Activated T-helper 1 cell treated with anti-CD3 and anti-CD28 coated beads, Interleukin-12 subunit alpha, Interleukin-12 subunit beta, Interleukin-2, Interleukin-4 antibody, amounts not matched to agents 30 ng/mL and 10 ng/mL and 1 ng/mL, durations not matched to agents 14 hours and 24 hours and 36 hours (primary cell): ENCODE measurements around the gene DSCAML1. TPM values are rescaled to one million over a fixed set of nuclear protein-coding genes. Genes with fewer than 3 reads are reported as not detected.

Source experiments
- DNase-seq: peaks from one replicate; pipeline ENCODE4 v3.0.0; 2021; ENCODE audit warnings: low spot score
- H3K27ac Mint-ChIP-seq: one replicate; pipeline ENCODE4 v1.8.0; 2021; ENCODE audit warnings: mild to moderate bottlenecking, mixed read lengths
- H3K27me3 Mint-ChIP-seq: one replicate; pipeline ENCODE4 v1.8.0; 2022; ENCODE audit warnings: mild to moderate bottlenecking, moderate library complexity, mixed read lengths; ENCODE audit not compliant: insufficient read depth
- H3K36me3 Mint-ChIP-seq: one replicate; pipeline ENCODE4 v1.8.0; 2021; ENCODE audit warnings: low read depth, mixed read lengths
- H3K4me1 Mint-ChIP-seq: one replicate; pipeline ENCODE4 v1.8.0; 2021; ENCODE audit warnings: low read depth, mixed read lengths
- H3K4me3 Mint-ChIP-seq: one replicate; pipeline ENCODE4 v1.8.0; 2021; ENCODE audit warnings: mild to moderate bottlenecking, moderate library complexity, mixed read lengths
- H3K9me3 Mint-ChIP-seq: one replicate; pipeline ENCODE4 v1.8.0; 2021; ENCODE audit warnings: mixed read lengths
- intact Hi-C: fragments of 100-400 bp; cut with micrococcal nuclease; formaldehyde crosslinking; loops from one replicate; pipeline ENCODE4 v1.15.1; 2024
- total RNA-seq: library from RNA; stranded (reverse); gene quantifications from 2 replicates; pipeline ENCODE4 v1.2.3, GENCODE V29; 2022

Gene DSCAML1
- total RNA-seq, 1 donor from 2014 or later: not detected

- H3K27me3 Mint-ChIP-seq: peaks cover 4% of the 10 kb centered on the region
- intact Hi-C loops: no loop called here
These were observed 294.8 kb downstream of the DSCAML1 start for GRCh38 chr11:117502015-117502778.

DNA sequence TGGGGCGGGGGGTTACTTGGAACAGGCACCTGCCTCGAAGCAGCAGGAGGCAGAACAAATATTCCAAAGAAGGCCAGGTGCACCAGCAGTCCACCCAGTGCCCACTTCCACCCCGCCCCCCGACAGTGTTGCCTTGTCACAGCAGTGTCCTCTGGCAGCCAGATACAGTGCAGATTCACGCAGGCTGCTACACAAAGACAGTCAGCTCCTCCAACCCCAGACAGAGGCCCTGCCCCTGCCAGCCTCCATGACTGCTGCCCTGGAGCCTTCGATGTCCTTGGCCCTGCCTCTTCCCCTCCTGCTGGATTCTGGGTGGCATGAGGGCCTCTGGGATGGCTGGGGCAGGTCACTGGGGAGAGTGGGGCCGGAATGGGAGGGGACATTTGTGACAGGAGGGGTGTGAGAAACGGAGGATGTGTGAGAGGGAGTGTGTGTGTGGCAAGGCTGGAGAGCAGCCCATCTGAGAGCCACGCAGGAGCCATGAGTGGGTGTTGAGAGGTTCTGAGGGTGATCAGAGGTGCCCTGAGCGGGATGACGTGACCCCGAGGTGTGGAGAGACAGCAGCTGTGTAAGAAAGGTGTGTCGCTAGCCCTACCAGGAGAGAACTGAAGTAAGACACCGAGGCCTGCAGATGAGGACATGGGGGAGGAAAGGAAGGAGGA, 295.6 kb downstream of the DSCAML1 start:
- H3K4me1 Mint-ChIP-seq: no peaks in the 10 kb centered on the region
- no peak for DNase-seq
- H3K27me3 Mint-ChIP-seq: peaks cover 4% of the 10 kb centered on the region
- H3K4me3 Mint-ChIP-seq: no peak overlapping the region
- intact Hi-C loops: no loop called here
- H3K9me3 Mint-ChIP-seq: no peaks in the 10 kb centered on the region
- no peaks in the 10 kb centered on the region for H3K36me3 Mint-ChIP-seq
- no peak overlapping the region for H3K27ac Mint-ChIP-seq

More at GRCh38 chr11:117502015-117502778, 294.8 kb downstream of the DSCAML1 start:
- no peak overlapping the region for H3K4me3 Mint-ChIP-seq
- no peak for DNase-seq
- no peaks in the 10 kb centered on the region for H3K9me3 Mint-ChIP-seq
- no peak overlapping the region for H3K27ac Mint-ChIP-seq
- no peaks in the 10 kb centered on the region for H3K36me3 Mint-ChIP-seq
- no peaks in the 10 kb centered on the region for H3K4me1 Mint-ChIP-seq

DNA sequence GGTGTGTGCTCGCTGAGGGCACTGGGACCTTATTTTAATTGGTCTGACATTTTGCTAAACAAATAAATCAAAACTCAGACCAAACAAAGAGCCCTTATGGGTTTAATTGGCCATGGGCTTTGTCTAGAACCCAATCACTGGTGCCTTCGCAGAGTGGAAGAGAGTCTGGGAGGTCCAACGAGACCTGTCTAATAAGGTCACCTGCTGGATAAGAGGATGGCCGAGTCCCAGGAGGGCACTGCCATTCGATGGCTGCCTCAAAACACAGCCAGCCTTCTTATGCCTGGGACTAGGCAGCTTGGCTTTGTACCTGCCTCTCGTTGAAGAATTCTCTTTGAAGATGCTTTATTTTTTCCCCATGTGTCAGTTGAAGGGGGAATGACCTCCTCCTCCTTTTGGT, 298.2 kb downstream of the DSCAML1 start:
- H3K9me3 Mint-ChIP-seq: no peaks in the 10 kb centered on the region
- H3K27ac Mint-ChIP-seq: no peak overlapping the region
- no peak overlapping the region for H3K4me3 Mint-ChIP-seq
- no peak for DNase-seq
- H3K4me1 Mint-ChIP-seq: no peaks in the 10 kb centered on the region
- H3K36me3 Mint-ChIP-seq: no peaks in the 10 kb centered on the region
- intact Hi-C loops: no loop called here
- H3K27me3 Mint-ChIP-seq: peaks cover 4% of the 10 kb centered on the region

- Mint-ChIP-seq H3K27ac (no peak overlapping the region), H3K4me3 (no peak overlapping the region), H3K9me3 (no peaks in the 10 kb centered on the region), H3K4me1 (no peaks in the 10 kb centered on the region), H3K27me3 (peaks cover 6% of the 10 kb centered on the region), H3K36me3 (no peaks in the 10 kb centered on the region)
- no peak for DNase-seq
- intact Hi-C loops: no loop called here
These were observed 299.6 kb downstream of the DSCAML1 start for GRCh38 chr11:117497206-117497951.

GRCh38 chr11:117495357-117495756, 301.7 kb downstream of the DSCAML1 start:
- intact Hi-C loops: no loop called here
- Mint-ChIP-seq H3K9me3 (no peaks in the 10 kb centered on the region), H3K4me3 (no peak overlapping the region), H3K36me3 (no peaks in the 10 kb centered on the region), H3K4me1 (no peaks in the 10 kb centered on the region), H3K27me3 (peaks cover 8% of the 10 kb centered on the region), H3K27ac (no peak overlapping the region)
- no peak for DNase-seq

GRCh38 chr11:117492578-117493251, 304.3 kb downstream of the DSCAML1 start:
- no peak overlapping the region for H3K27ac Mint-ChIP-seq
- H3K36me3 Mint-ChIP-seq: no peaks in the 10 kb centered on the region
- H3K4me3 Mint-ChIP-seq: no peak overlapping the region
- intact Hi-C loops: no loop called here
- no peak for DNase-seq
- H3K27me3 Mint-ChIP-seq: peaks cover 8% of the 10 kb centered on the region
- H3K4me1 Mint-ChIP-seq: no peaks in the 10 kb centered on the region
- H3K9me3 Mint-ChIP-seq: no peaks in the 10 kb centered on the region

DNA sequence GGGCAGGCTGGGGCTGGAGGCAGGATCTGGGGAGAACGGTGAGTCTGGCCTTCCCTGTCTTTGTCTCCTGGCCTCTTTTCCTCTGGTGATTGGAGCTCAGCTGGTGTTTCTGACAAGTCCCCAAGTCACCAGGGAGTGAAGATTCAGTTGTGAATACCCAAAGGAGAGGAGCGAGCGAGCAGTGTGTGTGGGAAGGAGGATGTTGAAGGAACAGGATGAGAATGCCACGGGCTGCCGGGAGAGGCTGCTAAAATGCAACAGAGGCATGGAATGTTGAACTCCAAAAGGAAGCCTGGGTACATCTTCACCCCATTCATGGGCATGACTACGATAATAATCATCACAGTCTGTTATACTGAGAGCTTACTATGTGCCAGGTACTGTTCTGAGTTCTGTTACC, 306.1 kb downstream of the DSCAML1 start:
- intact Hi-C loops: no loop called here
- Mint-ChIP-seq H3K4me3 (no peak overlapping the region), H3K36me3 (no peaks in the 10 kb centered on the region), H3K4me1 (no peaks in the 10 kb centered on the region), H3K27me3 (peaks cover 8% of the 10 kb centered on the region), H3K27ac (no peak overlapping the region), H3K9me3 (no peaks in the 10 kb centered on the region)
- no peak for DNase-seq

- Mint-ChIP-seq H3K4me3 (no peak overlapping the region), H3K4me1 (no peaks in the 10 kb centered on the region), H3K27ac (no peak overlapping the region), H3K36me3 (no peaks in the 10 kb centered on the region), H3K27me3 (peaks cover 8% of the 10 kb centered on the region), H3K9me3 (no peaks in the 10 kb centered on the region)
- intact Hi-C loops: no loop called here
- DNase-seq: no peak
These were observed 306.9 kb downstream of the DSCAML1 start for GRCh38 chr11:117489999-117490679.

DNA sequence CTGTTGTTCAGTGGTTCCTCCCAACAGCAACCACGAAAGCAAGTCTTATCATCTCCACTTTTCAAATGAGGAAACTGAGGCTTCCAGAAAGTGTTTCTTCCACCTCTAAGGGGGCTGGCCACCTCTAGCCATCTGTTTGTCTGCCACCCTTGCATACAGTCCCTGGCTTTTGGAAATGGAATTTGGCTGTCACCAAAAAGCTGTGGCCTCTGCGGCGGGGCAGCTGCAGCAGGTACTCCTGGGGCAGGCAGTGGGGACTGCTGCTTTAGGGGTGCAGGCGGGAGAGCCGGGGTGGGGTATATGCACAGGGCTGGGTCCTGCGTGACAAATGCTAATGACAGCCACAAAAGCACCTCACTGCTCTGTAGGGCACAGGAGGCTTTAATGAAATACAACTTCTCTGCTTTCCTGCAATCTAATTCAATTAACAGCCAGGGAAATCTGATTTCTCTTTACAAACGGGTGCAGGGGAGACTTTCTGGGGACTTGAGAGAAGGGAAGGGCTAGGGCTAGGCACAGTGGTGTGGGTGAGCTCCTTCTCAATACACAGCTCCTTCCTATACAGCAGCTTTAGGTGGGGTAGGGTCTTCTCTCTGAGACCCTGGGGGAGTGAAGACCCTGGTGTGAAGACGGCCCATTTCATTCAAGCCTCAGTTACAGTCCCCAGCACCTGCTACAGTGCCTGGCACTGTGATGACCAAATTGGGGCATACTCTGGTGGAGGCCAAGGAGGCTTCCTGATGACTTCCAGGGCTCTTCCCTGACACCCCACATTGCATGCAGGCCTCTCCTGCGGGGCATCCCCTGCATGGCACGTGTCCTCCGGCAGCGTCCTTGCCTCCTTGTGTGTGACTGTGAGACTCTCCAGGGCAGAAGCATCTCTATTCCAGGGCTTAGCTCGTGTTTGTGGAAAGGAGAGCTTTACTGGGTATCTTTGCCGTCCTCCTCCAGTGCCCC, 307.7 kb downstream of the DSCAML1 start:
- intact Hi-C loops: no loop called here
- no peak overlapping the region for H3K4me3 Mint-ChIP-seq
- H3K27ac Mint-ChIP-seq: no peak overlapping the region
- H3K9me3 Mint-ChIP-seq: no peaks in the 10 kb centered on the region
- no peak for DNase-seq
- H3K4me1 Mint-ChIP-seq: no peaks in the 10 kb centered on the region
- H3K27me3 Mint-ChIP-seq: peaks cover 8% of the 10 kb centered on the region
- H3K36me3 Mint-ChIP-seq: no peaks in the 10 kb centered on the region

GRCh38 chr11:117486059-117486458, 311.0 kb downstream of the DSCAML1 start:
- no peak for DNase-seq
- Mint-ChIP-seq H3K9me3 (no peaks in the 10 kb centered on the region), H3K27me3 (peaks cover 5% of the 10 kb centered on the region)

DNA sequence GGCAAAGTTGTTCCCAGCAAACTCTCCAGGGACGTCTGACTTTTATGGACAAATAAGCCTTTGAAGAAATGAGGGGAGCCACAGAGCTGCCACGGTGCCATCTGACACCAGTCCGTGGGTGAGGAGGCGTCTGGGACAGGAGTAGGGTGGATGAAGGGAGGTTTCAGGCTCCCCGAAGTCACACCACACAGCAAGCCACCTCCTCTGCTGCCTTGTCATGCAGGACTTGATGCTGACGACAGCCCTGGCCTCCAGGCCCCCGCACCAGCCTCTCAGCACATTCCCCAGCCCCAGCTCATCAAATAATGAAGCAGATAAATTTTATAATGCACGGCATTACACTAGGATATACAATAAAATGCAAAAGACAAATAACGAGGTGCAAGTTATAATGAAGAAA, 312.9 kb downstream of the DSCAML1 start:
- H3K27me3 Mint-ChIP-seq: no peaks in the 10 kb centered on the region
- no peak overlapping the region for H3K27ac Mint-ChIP-seq
- no peaks in the 10 kb centered on the region for H3K9me3 Mint-ChIP-seq
- H3K4me1 Mint-ChIP-seq: no peaks in the 10 kb centered on the region
- H3K4me3 Mint-ChIP-seq: no peak overlapping the region
- no peak for DNase-seq
- no peaks in the 10 kb centered on the region for H3K36me3 Mint-ChIP-seq
- intact Hi-C loops: no loop called here

More at GRCh38 chr11:117486059-117486458, 311.0 kb downstream of the DSCAML1 start:
- no peaks in the 10 kb centered on the region for H3K4me1 Mint-ChIP-seq
- no peak overlapping the region for H3K4me3 Mint-ChIP-seq
- intact Hi-C loops: no loop called here
- H3K36me3 Mint-ChIP-seq: no peaks in the 10 kb centered on the region
- no peak overlapping the region for H3K27ac Mint-ChIP-seq
